Fibroblast of skin of scalp (primary cell): ENCODE results near the gene KIF17.

Experiments used
- DNase-seq: peaks from one replicate; pipeline ENCODE4 v3.0.0-alpha.2; 2013

KIF17 gene

DNA sequence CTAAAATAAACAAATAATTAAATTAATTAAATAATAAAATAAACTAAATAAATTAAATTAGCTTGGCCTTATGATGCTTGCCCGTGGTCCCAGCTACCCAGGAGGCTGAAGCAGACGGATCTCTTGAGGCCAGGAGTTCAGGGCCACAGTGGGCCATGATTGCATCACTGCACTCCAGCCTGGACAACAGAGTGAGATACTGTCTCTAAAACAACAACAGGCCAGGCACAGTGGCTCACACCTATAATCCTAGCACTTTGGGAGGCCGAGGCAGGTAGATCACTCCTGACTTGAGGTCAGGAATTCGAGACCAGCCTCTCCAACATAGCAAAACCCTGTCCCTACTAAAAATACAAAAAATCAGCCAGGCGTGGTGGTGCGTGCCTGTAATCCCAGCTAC is 96.8 kb downstream of the KIF17 start:
- DNase-seq: no peak

- DNase-seq: no peak
Measured at GRCh38 chr1:20619999-20620398, 97.8 kb downstream of the KIF17 start.

DNA sequence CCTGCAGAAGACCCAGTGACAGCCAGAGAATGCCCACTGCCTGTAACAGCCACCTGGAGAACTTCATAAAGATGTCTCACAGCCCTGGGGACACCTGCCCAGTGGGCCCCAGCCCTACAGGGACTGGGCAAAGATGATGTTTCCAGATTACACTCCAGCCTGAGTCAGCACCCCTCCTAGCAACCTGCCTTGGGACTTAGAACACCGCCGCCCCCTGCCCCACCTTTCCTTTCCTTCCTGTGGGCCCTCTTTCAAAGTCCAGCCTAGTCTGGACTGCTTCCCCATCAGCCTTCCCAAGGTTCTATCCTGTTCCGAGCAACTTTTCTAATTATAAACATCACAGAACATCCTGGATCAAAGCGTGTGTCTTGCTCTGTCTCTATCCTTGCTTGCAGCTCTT is 99.3 kb downstream of the KIF17 start:
- no peak for DNase-seq

- no peak for DNase-seq
Measured at GRCh38 chr1:20616847-20617487, 100.8 kb downstream of the KIF17 start.

GRCh38 chr1:20615946-20616846 is 101.6 kb downstream of the KIF17 start:
- no peak for DNase-seq

- DNase-seq: no peak
Measured at GRCh38 chr1:20614131-20614579, 103.7 kb downstream of the KIF17 start.
